OCI-LY1 (cell line): ENCODE data around the gene PACC1.

Source experiments
- EZH2 ChIP-seq: fragments of 200-600 bp; sonication (generic), shearing (Covaris generic); IDR thresholded peaks from 2 replicates; pipeline ENCODE4 v1.8.0; 2017; ENCODE audit warnings: borderline replicate concordance, mixed run types, mild to moderate bottlenecking, antibody characterized with exemption, low read length, moderate library complexity, mixed read lengths
- TF ChIP-seq, protein P1 (sequence below): fragments of 200-600 bp; sonication (generic), shearing (Covaris generic); IDR thresholded peaks from 2 replicates; pipeline ENCODE4 v1.5.1; 2017; ENCODE audit warnings: mild to moderate bottlenecking, antibody characterized with exemption, low read length, moderate library complexity, mixed read lengths

DNA sequence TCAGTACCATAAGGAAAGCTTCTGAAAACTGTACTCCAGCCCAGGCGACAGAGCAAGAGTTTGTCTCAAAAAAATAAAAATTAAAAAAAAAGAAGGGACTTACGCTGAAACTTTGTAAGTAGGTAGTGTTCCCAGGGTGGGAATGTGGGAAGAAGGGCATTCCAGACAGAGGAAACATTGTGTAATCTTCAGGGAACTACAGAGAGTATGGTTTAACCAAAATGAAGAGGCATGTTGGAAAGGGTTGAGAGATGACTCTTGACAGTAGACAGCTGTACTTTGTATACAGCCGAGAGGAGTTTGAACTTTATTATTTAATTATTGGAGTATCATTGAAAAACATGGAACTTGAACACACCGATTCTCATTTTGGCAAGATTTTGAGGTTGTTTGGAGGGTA, 86.4 kb downstream of the PACC1 start:
- TF ChIP-seq, protein P1, sequence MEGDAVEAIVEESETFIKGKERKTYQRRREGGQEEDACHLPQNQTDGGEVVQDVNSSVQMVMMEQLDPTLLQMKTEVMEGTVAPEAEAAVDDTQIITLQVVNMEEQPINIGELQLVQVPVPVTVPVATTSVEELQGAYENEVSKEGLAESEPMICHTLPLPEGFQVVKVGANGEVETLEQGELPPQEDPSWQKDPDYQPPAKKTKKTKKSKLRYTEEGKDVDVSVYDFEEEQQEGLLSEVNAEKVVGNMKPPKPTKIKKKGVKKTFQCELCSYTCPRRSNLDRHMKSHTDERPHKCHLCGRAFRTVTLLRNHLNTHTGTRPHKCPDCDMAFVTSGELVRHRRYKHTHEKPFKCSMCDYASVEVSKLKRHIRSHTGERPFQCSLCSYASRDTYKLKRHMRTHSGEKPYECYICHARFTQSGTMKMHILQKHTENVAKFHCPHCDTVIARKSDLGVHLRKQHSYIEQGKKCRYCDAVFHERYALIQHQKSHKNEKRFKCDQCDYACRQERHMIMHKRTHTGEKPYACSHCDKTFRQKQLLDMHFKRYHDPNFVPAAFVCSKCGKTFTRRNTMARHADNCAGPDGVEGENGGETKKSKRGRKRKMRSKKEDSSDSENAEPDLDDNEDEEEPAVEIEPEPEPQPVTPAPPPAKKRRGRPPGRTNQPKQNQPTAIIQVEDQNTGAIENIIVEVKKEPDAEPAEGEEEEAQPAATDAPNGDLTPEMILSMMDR, result no peak
- TF ChIP-seq EZH2, result no peak
